ENCODE results near the gene NFATC1. TPM values are rescaled to one million over a fixed set of nuclear protein-coding genes. Genes with fewer than 3 reads are reported as not detected.

Gene NFATC1
- total RNA-seq, 2 experiments from 2014 or later, result 73.6 to 73.8 TPM

GRCh38 chr18:79520478-79521390 lies 125.0 kb downstream of the NFATC1 start:
- ChIA-PET POLR2A (no interaction called here), CTCF (interaction anchor here (1.0 kb wide), 1 partner anchor 123 kb away, joined by 3 read pairs; no protein-coding TSS in a partner anchor)

- ChIA-PET CTCF (no interaction called here), POLR2A (no interaction called here)
Measured at GRCh38 chr18:79521416-79522205, 125.9 kb downstream of the NFATC1 start.

GRCh38 chr18:79522451-79523205 lies 126.9 kb downstream of the NFATC1 start:
- ChIA-PET CTCF (interaction anchor here (1.0 to 2.3 kb wide), 7 partner anchors 69 to 141 kb away, joined by 3 to 12 read pairs (median 5); no protein-coding TSS in a partner anchor), POLR2A (interaction anchor here (0.6 to 2.1 kb wide), 6 partner anchors 87 to 158 kb away, joined by 3 to 13 read pairs (median 6); no protein-coding TSS in a partner anchor)

GRCh38 chr18:79523206-79523735 lies 127.5 kb downstream of the NFATC1 start:
- ChIA-PET CTCF (interaction anchor here (0.7 to 2.3 kb wide), 10 partner anchors 70 to 142 kb away, joined by 3 to 12 read pairs (median 4); no protein-coding TSS in a partner anchor), POLR2A (interaction anchor here (0.5 to 2.1 kb wide), 8 partner anchors 23 to 464 kb away, joined by 3 to 13 read pairs (median 6); no protein-coding TSS in a partner anchor)

GRCh38 chr18:79523736-79524180 lies 128.0 kb downstream of the NFATC1 start:
- POLR2A ChIA-PET, result interaction anchor here (0.5 to 2.1 kb wide), 11 partner anchors 23 to 463 kb away, joined by 3 to 13 read pairs (median 3); no protein-coding TSS in a partner anchor
- CTCF ChIA-PET, result interaction anchor here (0.7 to 2.3 kb wide), 9 partner anchors 70 to 142 kb away, joined by 3 to 12 read pairs (median 4); no protein-coding TSS in a partner anchor

- ChIA-PET CTCF (interaction anchor here (0.7 to 2.3 kb wide), 6 partner anchors 71 to 143 kb away, joined by 3 to 12 read pairs (median 4); no protein-coding TSS in a partner anchor), POLR2A (interaction anchor here (0.5 to 2.1 kb wide), 10 partner anchors 24 to 463 kb away, joined by 3 to 13 read pairs (median 3); no protein-coding TSS in a partner anchor)
Measured at GRCh38 chr18:79524181-79525078, 128.7 kb downstream of the NFATC1 start.

GRCh38 chr18:79525556-79526467 lies 130.1 kb downstream of the NFATC1 start:
- ChIA-PET POLR2A (no interaction called here), CTCF (interaction anchor here (0.8 to 3.9 kb wide), 4 partner anchors 130 to 148 kb away, joined by 3 to 14 read pairs (median 4); partner anchors contain the start of gene NFATC1)

- CTCF ChIA-PET, result interaction anchor here (1.5 to 3.9 kb wide), 3 partner anchors 131 to 149 kb away, joined by 3 to 14 read pairs (median 5); partner anchors contain the start of gene NFATC1
- POLR2A ChIA-PET, result no interaction called here
Measured at GRCh38 chr18:79526468-79527460, 131.0 kb downstream of the NFATC1 start.

- ChIA-PET POLR2A (no interaction called here), CTCF (interaction anchor here (1.0 to 3.9 kb wide), 6 partner anchors 11 to 149 kb away, joined by 4 to 14 read pairs (median 6); no protein-coding TSS in a partner anchor)
Measured at GRCh38 chr18:79527656-79528315, 132.1 kb downstream of the NFATC1 start.

- ChIA-PET CTCF (interaction anchor here (1.0 to 3.9 kb wide), 6 partner anchors 11 to 150 kb away, joined by 4 to 14 read pairs (median 6); no protein-coding TSS in a partner anchor), POLR2A (no interaction called here)
Measured at GRCh38 chr18:79528316-79528695, 132.6 kb downstream of the NFATC1 start.

GRCh38 chr18:79528846-79529245 lies 133.1 kb downstream of the NFATC1 start:
- CTCF ChIA-PET, result interaction anchor here (0.6 to 3.9 kb wide), 10 partner anchors 10 to 150 kb away, joined by 3 to 15 read pairs (median 4); no protein-coding TSS in a partner anchor
- POLR2A ChIA-PET, result no interaction called here

- POLR2A ChIA-PET, result no interaction called here
- CTCF ChIA-PET, result interaction anchor here (0.6 to 3.0 kb wide), 8 partner anchors 10 to 151 kb away, joined by 3 to 15 read pairs (median 4); no protein-coding TSS in a partner anchor
Measured at GRCh38 chr18:79529296-79529695, 133.6 kb downstream of the NFATC1 start.

- POLR2A ChIA-PET, result no interaction called here
- CTCF ChIA-PET, result interaction anchor here (0.8 to 3.0 kb wide), 5 partner anchors 95 to 151 kb away, joined by 3 to 15 read pairs (median 4); no protein-coding TSS in a partner anchor
Measured at GRCh38 chr18:79529991-79530390, 134.3 kb downstream of the NFATC1 start.

GRCh38 chr18:79530821-79531220 lies 135.1 kb downstream of the NFATC1 start:
- CTCF ChIA-PET, result interaction anchor here (0.9 to 3.0 kb wide), 3 partner anchors 134 to 153 kb away, joined by 3 to 15 read pairs (median 5); no protein-coding TSS in a partner anchor
- POLR2A ChIA-PET, result no interaction called here
